M059J (cell line): Measurements from ENCODE around the gene WWOX. TPM values are rescaled to one million over a fixed set of nuclear protein-coding genes. Genes with fewer than 3 reads are reported as not detected.

ENCODE experiments used
- DNase-seq: peaks from one replicate; pipeline ENCODE4 v3.0.0-alpha.2; 2012; ENCODE audit warnings: low read depth
- total RNA-seq: library from RNA; depleted of rRNA; stranded (reverse); fragments of >200 nt; shearing (Covaris generic); gene quantifications from 2 replicates; pipeline ENCODE4 v1.2.3, GENCODE V29; 2014

WWOX gene
- total RNA-seq, 1 experiment from 2014 or later: 13.7 TPM

- no peak for DNase-seq
These were observed 802.9 kb downstream of the WWOX start for GRCh38 chr16:78902321-78902720.

DNA sequence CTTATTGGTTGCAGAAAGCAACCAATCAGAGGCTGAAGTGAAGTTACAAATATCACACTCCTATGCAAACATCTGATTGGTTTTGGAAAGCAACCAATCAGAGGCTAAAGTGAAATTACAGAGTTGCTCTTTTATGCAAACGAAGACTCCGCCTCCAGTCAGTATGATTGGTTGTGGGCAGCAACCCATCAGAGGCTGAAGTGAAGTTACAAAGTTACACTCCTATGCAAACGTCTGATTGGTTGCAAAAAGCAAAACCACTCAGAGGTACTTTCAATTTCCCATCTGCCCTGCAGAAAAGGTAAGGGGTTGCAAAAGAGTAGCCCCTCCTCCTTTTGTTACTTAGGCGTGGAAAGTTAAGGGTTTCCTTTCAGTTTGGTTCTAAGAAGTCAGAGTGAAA lies 803.8 kb downstream of the WWOX start:
- DNase-seq: no peak

DNA sequence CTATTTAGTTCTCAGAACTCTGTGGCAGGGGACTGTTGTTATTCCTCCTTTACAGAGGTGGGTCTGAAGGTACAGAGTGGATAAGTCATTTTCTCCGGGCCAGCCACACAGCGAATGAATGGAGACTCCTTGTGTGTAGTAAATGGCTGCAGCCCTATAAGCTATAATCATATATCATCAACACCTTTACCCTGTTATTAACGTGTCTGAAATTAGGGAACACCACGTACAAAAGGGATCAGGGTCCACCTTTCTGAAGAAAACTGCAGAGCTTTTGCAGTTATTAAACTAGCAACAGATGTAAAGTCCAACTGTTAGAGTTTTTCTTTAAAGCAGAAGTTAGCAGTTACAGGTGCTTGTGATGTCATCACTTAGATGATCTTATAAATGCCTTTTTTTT lies 804.4 kb downstream of the WWOX start:
- no peak for DNase-seq

DNA sequence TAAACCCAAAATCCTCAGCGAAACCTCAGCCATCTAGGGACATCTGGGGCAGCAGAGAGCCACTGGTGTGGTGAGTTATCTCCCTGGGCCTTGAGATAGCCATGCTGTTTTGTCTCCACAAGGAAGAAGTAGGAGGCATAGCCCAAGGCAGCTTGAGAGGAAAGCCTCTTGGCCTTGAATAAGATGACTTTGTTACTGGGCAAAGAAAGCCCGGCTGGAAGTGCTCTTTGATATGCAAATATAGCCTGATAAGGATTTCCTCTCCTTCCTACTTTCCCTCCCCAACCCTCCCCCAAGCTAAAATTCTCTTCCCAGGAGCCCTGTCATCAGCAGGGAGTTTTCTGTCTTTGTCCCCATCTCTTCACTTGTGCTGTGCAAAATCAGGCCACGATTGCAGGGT lies 806.7 kb downstream of the WWOX start:
- DNase-seq: no peak

GRCh38 chr16:78909226-78909625 lies 809.8 kb downstream of the WWOX start:
- DNase-seq: no peak

- no peak for DNase-seq
These were observed 816.4 kb downstream of the WWOX start for GRCh38 chr16:78915811-78916345.

DNA sequence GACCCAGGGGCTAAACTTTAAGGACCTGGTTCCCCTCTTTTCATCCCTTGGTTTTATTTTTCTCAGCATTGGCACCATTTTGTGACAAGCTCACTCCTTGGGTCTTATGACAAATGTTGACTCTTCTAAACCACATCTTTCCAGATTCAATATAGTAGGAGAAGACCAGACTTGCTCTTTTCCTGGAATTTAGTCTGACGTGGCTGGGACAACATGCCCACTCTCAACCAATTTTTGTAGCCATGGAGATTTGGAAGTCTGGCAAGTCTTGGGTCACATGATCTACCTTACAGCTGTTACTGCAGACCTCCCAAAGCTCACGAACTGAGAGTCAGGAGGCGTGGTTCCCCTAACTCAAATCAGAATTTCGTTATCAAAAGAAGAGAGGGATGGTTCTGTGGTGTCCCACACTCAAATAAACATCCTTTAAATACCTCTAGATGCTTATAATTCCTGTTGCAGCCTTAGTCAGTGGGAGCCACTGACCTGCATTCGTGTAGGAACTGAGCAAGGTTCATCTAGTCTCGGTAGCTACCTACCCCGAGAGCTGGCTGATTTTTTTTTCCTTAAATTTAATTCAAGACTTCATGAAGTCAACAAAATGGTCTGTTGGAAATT lies 817.6 kb downstream of the WWOX start:
- DNase-seq: no peak

DNA sequence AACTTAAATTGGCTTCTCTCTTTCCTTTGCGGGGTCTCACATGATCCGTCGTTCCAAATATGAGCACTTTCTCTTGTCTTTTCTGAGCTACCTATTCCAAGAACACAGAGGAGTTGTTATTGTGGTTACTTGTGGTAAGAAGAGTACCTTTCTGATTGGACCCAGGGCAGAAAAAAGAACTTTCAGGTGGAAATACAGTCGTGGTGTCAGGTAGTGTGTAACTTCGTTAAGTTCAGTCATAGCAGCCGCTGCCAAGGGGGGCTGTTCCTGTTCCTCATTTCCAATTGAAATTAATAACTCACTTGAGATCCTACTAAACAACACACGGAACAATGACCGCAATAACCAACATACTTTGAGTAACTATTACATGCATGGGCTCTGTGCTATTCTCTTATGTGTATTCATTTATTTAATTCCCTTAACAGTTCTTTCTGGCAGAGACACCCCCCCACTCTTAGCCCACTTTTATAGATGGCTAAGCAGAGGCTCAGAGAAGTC lies 819.4 kb downstream of the WWOX start:
- DNase-seq: no peak

- no peak for DNase-seq
These were observed 820.4 kb downstream of the WWOX start for GRCh38 chr16:78919852-78920251.

GRCh38 chr16:78920621-78921020 lies 821.2 kb downstream of the WWOX start:
- DNase-seq: no peak

DNA sequence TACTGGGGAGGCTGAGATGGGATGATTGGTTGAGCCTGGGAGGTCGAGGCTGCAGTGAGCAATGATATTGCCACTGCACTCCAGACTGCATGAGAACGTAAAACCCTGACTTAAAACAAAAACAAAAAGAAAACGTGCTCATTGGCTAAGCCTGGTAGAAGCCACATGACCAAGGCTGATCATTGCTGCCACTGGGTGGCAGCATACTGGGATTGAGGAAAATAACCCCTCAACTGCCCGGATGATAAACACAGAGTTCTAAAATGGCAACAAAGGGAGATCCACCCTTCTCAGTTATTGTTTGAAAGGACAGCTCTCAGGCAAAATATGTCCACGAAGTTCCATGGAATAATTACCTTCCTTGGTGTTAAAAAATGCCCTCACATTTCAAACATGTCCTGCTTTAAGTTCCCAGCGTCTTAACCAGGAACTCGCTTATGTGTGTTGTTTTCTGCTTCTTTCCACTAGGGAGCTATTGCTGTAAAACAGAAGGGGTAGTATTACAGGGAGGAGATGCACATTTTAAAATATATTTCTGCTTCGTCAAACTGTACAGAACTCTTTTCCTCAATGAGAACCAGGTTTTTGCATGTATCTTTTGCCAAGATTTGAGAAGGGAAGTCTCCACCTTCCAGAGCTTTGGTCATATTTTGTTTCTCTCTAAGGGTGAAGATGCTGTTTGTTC lies 825.8 kb downstream of the WWOX start:
- DNase-seq: no peak

GRCh38 chr16:78926723-78927210 lies 827.3 kb downstream of the WWOX start:
- DNase-seq: no peak

GRCh38 chr16:78927766-78928165 lies 828.3 kb downstream of the WWOX start:
- no peak for DNase-seq

- DNase-seq: no peak
These were observed 830.4 kb downstream of the WWOX start for GRCh38 chr16:78929841-78930240.

GRCh38 chr16:78930561-78930960 lies 831.1 kb downstream of the WWOX start:
- DNase-seq: no peak

DNA sequence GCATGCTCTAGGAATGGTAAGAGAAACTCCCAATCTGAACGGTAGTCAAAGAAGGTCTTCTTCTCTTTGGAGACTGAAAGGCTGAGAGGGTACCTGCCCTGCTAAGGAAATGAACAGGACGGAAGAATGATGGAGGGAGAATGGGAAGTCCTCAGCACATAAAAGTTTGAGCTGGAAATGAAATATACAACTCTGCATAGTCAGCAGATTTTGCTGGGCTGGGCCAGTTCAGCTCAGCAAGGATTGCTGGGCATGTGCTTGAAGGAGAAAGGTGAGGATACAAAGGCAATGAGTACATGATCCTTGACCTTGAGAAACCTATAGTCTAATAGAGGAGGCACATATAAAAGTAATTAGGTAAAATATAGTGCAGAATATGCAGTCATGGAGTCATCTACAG lies 831.8 kb downstream of the WWOX start:
- DNase-seq: no peak

- DNase-seq: no peak
These were observed 832.2 kb downstream of the WWOX start for GRCh38 chr16:78931678-78932077.

DNA sequence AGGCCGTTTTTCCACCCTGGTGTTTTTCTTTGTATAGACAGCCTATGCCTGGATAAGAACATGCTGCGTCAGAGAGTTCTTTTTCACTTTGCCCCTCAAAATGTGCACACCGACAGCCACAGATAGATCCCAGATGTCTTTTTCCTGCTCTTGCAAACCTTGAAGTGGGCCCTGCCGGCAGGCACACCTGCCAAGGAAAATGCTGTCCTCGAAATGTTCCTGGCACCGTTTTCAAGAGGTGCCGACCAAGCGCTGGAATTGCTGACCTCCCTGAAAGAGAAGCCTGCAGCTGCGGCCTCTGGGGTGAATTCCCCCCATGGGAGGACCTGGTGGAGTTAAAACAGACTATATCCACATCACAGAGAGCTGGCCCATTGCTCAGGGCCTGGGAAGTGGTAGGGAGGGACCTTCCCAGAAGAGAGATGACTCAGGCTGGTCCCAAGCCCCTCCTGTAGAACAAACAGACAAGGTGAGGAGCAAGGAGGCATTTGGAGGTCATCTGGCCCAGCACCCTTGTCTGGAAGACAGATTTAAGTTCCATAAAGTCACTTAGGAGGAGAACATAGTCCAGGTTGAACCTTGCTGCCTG lies 833.0 kb downstream of the WWOX start:
- no peak for DNase-seq

GRCh38 chr16:78936060-78936459 lies 836.6 kb downstream of the WWOX start:
- no peak for DNase-seq

GRCh38 chr16:78939597-78939996 lies 840.1 kb downstream of the WWOX start:
- DNase-seq: no peak

DNA sequence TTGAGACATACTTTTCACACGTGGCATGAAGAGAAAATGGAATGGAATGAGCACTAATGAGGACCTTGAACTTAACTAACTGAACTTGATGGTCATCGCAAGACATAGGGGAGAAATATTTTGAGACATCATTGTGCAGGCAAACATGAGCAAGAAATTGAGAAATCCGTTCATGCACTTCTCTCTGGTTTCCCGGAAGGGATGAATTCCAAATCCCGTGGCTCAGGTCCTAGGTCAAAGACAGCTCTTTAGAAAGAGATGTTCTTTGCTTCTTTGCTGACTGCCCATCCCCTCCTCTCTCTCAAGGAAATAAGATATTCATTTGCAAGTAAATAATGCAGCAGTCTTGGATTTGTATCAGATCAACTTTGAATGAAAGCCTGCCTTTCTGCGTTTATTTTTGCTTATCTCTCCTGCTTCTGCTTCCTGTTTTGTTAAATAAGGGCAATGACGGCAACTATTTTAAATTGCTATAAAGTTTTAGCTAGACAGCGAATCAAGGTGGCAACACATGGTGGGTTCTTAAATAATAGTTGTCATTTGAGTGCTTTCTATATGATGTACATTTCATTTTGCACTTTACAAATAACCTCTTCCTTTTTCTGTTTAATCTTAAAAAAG lies 843.3 kb downstream of the WWOX start:
- DNase-seq: no peak

DNA sequence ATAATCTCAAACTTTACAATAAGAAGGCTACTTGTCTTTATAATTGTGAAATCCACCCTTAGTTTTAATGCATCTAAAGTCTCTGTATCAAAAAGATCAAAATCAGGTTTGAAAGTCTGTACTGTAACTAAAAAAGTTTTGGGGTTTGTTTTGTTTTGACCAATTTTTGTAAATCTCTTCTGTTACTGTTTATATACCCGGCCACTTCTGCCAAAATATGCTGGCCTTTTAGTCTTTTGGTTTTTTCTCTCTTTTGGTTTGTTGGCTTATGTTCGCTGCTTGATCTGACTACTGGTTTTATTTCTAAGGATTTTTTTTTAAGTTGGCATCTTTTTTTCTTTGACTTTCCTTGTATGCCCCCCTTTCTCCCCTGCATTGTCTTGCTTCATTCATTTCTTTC lies 845.9 kb downstream of the WWOX start:
- no peak for DNase-seq
